Measurements from ENCODE around the gene CDKN2AIPNL. TPM values are rescaled to one million over a fixed set of nuclear protein-coding genes. Genes with fewer than 3 reads are reported as not detected.

Gene CDKN2AIPNL
- total RNA-seq, 6 experiments from 2014 or later: 5.1 to 10.8 (median 7.8) TPM

GRCh38 chr5:134371834-134372340, 39.8 kb downstream of the CDKN2AIPNL start:
- 0% methylated on average over 24 of the region's 29 CpGs for WGBS (ENCODE audit: insufficient coverage, low coverage, low lambda C conversion rate, missing lambda C conversion rate)
- peak overlapping the region; percentile 71 to 97 (median 97) for H3K4me3 ChIP-seq
- peak overlapping the region; percentile 99 to 100 (median 100) for H3K27ac ChIP-seq
- peaks cover 0 to 4% (median 0%) of the 10 kb centered on the region in 4 donors for H3K4me1 ChIP-seq
- H3K9me3 ChIP-seq: no peaks in the 10 kb centered on the region
- peaks cover 0 to 24% (median 3%) of the 10 kb centered on the region in 4 donors for H3K36me3 ChIP-seq
- TF ChIP-seq POLR2A (IDR thresholded peaks at IDR 0.05): no peak
- TF ChIP-seq CTCF (IDR thresholded peaks at IDR 0.05): no peak
- H3K27me3 ChIP-seq: no peaks in the 10 kb centered on the region
- DNase-seq (peak; percentile 66 to 82 (median 74)), ATAC-seq (peak; percentile 29 to 63 (median 42))
- intact Hi-C loops (cut with DNase I): no loop called here

GRCh38 chr5:134370871-134371833, 40.5 kb downstream of the CDKN2AIPNL start, which contains the start of gene UBE2B:
Gene UBE2B, plus strand, starts transcription at chr5:134371569. Its CDS starts 27 bp downstream, at chr5:134371596.
- TF ChIP-seq POLR2A (IDR thresholded peaks at IDR 0.05) (peak; percentile 67), CTCF (IDR thresholded peaks at IDR 0.05) (no peak)
- intact Hi-C loops (cut with DNase I): no loop called here
- DNase-seq (peak; percentile 97 to 98 (median 98)), ATAC-seq (peak; percentile 88 to 91 (median 90))
- Histone ChIP-seq H3K4me1 (peaks cover 0 to 7% (median 2%) of the 10 kb centered on the region in 4 donors), H3K9me3 (no peaks in the 10 kb centered on the region), H3K27ac (peak within 1 kb of the TSS; percentile 99 to 100 (median 100)), H3K4me3 (peak within 1 kb of the TSS; percentile 71 to 97 (median 97)), H3K27me3 (no peaks in the 10 kb centered on the region), H3K36me3 (peaks cover 0 to 18% (median 0%) of the 10 kb centered on the region in 4 donors)
- 2% methylated on average over 28 of the region's 74 CpGs for WGBS (ENCODE audit: insufficient coverage, low coverage, low lambda C conversion rate, missing lambda C conversion rate)

GRCh38 chr5:134370311-134370870, 41.3 kb downstream of the CDKN2AIPNL start:
- peaks cover 0 to 13% (median 0%) of the 10 kb centered on the region in 4 donors for H3K36me3 ChIP-seq
- peaks cover 0 to 10% (median 3%) of the 10 kb centered on the region in 4 donors for H3K4me1 ChIP-seq
- intact Hi-C loops (cut with DNase I): no loop called here
- DNase-seq (no peak), ATAC-seq (peak; percentile 0 to 5 (median 2))
- WGBS (ENCODE audit: insufficient coverage, low coverage, low lambda C conversion rate, missing lambda C conversion rate): 7% methylated on average over 4 of the region's 5 CpGs
- H3K4me3 ChIP-seq: peak overlapping the region; percentile 37 to 97 (median 71)
- H3K9me3 ChIP-seq: no peaks in the 10 kb centered on the region
- H3K27me3 ChIP-seq: no peaks in the 10 kb centered on the region
- peak overlapping the region; percentile 99 to 100 (median 100) for H3K27ac ChIP-seq
- no peak for TF ChIP-seq POLR2A (IDR thresholded peaks at IDR 0.05)
- TF ChIP-seq CTCF (IDR thresholded peaks at IDR 0.05): no peak

GRCh38 chr5:134365604-134366003, 46.1 kb downstream of the CDKN2AIPNL start:
- H3K4me3 ChIP-seq: no peak overlapping the region
- peaks cover 0 to 10% (median 3%) of the 10 kb centered on the region in 4 donors for H3K4me1 ChIP-seq
- H3K27ac ChIP-seq: no peak overlapping the region
- TF ChIP-seq CTCF (IDR thresholded peaks at IDR 0.05): no peak
- TF ChIP-seq POLR2A (IDR thresholded peaks at IDR 0.05): no peak
- WGBS (ENCODE audit: insufficient coverage, low coverage, low lambda C conversion rate, missing lambda C conversion rate): 100% methylated on average over 1 of the region's 1 CpG
- no peaks in the 10 kb centered on the region for H3K27me3 ChIP-seq
- DNase-seq (no peak), ATAC-seq (no peak)
- H3K9me3 ChIP-seq: no peaks in the 10 kb centered on the region
- intact Hi-C loops (cut with DNase I): no loop called here
- no peaks in the 10 kb centered on the region for H3K36me3 ChIP-seq
